D341Med (cell line): Measurements from ENCODE around the gene MGMT.

Experiments
- DNase-seq: peaks from one replicate; pipeline ENCODE4 v3.0.0; 2012; ENCODE audit warnings: low spot score

MGMT gene

GRCh38 chr10:129712000-129712399, 245.0 kb downstream of the MGMT start:
- no peak for DNase-seq

- no peak for DNase-seq
Observed at GRCh38 chr10:129713659-129714265, 246.7 kb downstream of the MGMT start.

- no peak for DNase-seq
Observed at GRCh38 chr10:129715805-129716204, 248.8 kb downstream of the MGMT start.

- DNase-seq: no peak
Observed at GRCh38 chr10:129716211-129716681, 249.2 kb downstream of the MGMT start.

GRCh38 chr10:129716881-129717280, 249.8 kb downstream of the MGMT start:
- DNase-seq: no peak

- no peak for DNase-seq
Observed at GRCh38 chr10:129717816-129718547, 250.9 kb downstream of the MGMT start.

GRCh38 chr10:129718548-129719414, 251.7 kb downstream of the MGMT start:
- DNase-seq: no peak

- DNase-seq: no peak
Observed at GRCh38 chr10:129719415-129719739, 252.3 kb downstream of the MGMT start.

GRCh38 chr10:129719889-129720590, 253.0 kb downstream of the MGMT start:
- DNase-seq: no peak

GRCh38 chr10:129725011-129725410, 258.0 kb downstream of the MGMT start:
- DNase-seq: no peak

- peak; percentile 2 for DNase-seq
Observed at GRCh38 chr10:129725482-129725881, 258.4 kb downstream of the MGMT start.

- DNase-seq: peak; percentile 4
Observed at GRCh38 chr10:129725890-129726631, 259.0 kb downstream of the MGMT start.

- DNase-seq: no peak
Observed at GRCh38 chr10:129727071-129727470, 260.0 kb downstream of the MGMT start.

GRCh38 chr10:129727495-129727894, 260.5 kb downstream of the MGMT start:
- DNase-seq: no peak

- DNase-seq: peak; percentile 3
Observed at GRCh38 chr10:129728246-129728820, 261.3 kb downstream of the MGMT start.

- DNase-seq: no peak
Observed at GRCh38 chr10:129728905-129729795, 262.1 kb downstream of the MGMT start.

GRCh38 chr10:129730272-129730992, 263.4 kb downstream of the MGMT start:
- DNase-seq: no peak

- peak; percentile 5 for DNase-seq
Observed at GRCh38 chr10:129730993-129731325, 263.9 kb downstream of the MGMT start.

- peak; percentile 7 for DNase-seq
Observed at GRCh38 chr10:129740532-129741279, 273.7 kb downstream of the MGMT start.
